Keratinocyte (primary cell): ENCODE measurements around the gene CD1E.

ENCODE experiments used
- CTCF ChIP-seq, 3 experiments: IDR thresholded peaks in 1 of 3; conservative IDR thresholded peaks in 1 of 3; optimal IDR thresholded peaks in 1 of 3; 2 replicates in 2 of 3; 3 replicates in 1 of 3; pipeline versions ENCODE3 to v1.5.1; 2011; ENCODE audit warnings: low read length in 3 of 3, mild to moderate bottlenecking in 3 of 3, moderate library complexity in 2 of 3, control low read depth in 1 of 3, inconsistent platforms in 1 of 3; ENCODE audit not compliant: insufficient read depth in 2 of 3; ENCODE audit errors: extremely low read depth in 1 of 3
- EZH2 ChIP-seq: IDR thresholded peaks from one replicate; pipeline ENCODE4 v1.6.1; 2012; ENCODE audit warnings: inconsistent platforms, mild to moderate bottlenecking, low read length, moderate library complexity

- no peak for TF ChIP-seq CTCF (optimal IDR thresholded peaks at IDR 0.05 in 1 of 3, IDR thresholded peaks at IDR 0.05 in 1 of 3, conservative IDR thresholded peaks at IDR 0.05 in 1 of 3; ENCODE audit: extremely low read depth in 1 of 3, insufficient read depth in 2 of 3, low read length in 3 of 3)
- TF ChIP-seq EZH2: no peak
These were observed 561 bp downstream of the CD1E start for GRCh38 chr1:158354255-158354654.
